GM21367 (cell line): ENCODE measurements around the gene LAPTM4A.
"Not testable (repeated sequence)": the region's sequence is repeated elsewhere in the genome, so short reads cannot be mapped to it uniquely, and the experiment has no call there.

Source experiments
- ATAC-seq: cut with Tn5 transposase; IDR thresholded peaks from one replicate; pipeline ENCODE4 v1.9.1; 2021; ENCODE audit not compliant: unreplicated experiment

LAPTM4A gene

GRCh38 chr2:20052861-20053281, 1.4 kb upstream of the LAPTM4A start:
- ATAC-seq: no peak

- no peak for ATAC-seq
These were observed 912 bp upstream of the LAPTM4A start for GRCh38 chr2:20052229-20052851.

- peak; percentile 17 for ATAC-seq
These were observed 539 bp downstream of the LAPTM4A start for GRCh38 chr2:20050646-20051531.

- ATAC-seq: peak; percentile 32
These were observed 1.3 kb downstream of the LAPTM4A start for GRCh38 chr2:20050104-20050645.

GRCh38 chr2:20049637-20050036, 1.8 kb downstream of the LAPTM4A start:
- no peak for ATAC-seq

GRCh38 chr2:20048488-20049448, 2.7 kb downstream of the LAPTM4A start:
- ATAC-seq: no peak

GRCh38 chr2:20045712-20046292, 5.6 kb downstream of the LAPTM4A start:
- not testable (repeated sequence) for ATAC-seq

GRCh38 chr2:20044778-20045177, 6.7 kb downstream of the LAPTM4A start:
- no peak for ATAC-seq

- ATAC-seq: no peak
These were observed 8.9 kb downstream of the LAPTM4A start for GRCh38 chr2:20042531-20042930.

GRCh38 chr2:20040489-20041172, 10.8 kb downstream of the LAPTM4A start:
- ATAC-seq: no peak

- no peak for ATAC-seq
These were observed 13.8 kb downstream of the LAPTM4A start for GRCh38 chr2:20037660-20038059.

- ATAC-seq: no peak
These were observed 15.3 kb downstream of the LAPTM4A start for GRCh38 chr2:20035955-20036666.

- no peak for ATAC-seq
These were observed 16.6 kb downstream of the LAPTM4A start for GRCh38 chr2:20034821-20035220.

GRCh38 chr2:20034218-20034617, 17.2 kb downstream of the LAPTM4A start:
- no peak for ATAC-seq

GRCh38 chr2:20033322-20033721, 18.1 kb downstream of the LAPTM4A start:
- no peak for ATAC-seq

- no peak for ATAC-seq
These were observed 21.2 kb downstream of the LAPTM4A start for GRCh38 chr2:20030224-20030623.

- ATAC-seq: no peak
These were observed 23.6 kb downstream of the LAPTM4A start for GRCh38 chr2:20027705-20028434.

GRCh38 chr2:20027260-20027677, 24.2 kb downstream of the LAPTM4A start:
- ATAC-seq: no peak
